ENCODE measurements around the gene CHST8.
"Not testable (repeated sequence)": the region's sequence is repeated elsewhere in the genome, so short reads cannot be mapped to it uniquely, and the experiment has no call there.

Gene CHST8

DNA sequence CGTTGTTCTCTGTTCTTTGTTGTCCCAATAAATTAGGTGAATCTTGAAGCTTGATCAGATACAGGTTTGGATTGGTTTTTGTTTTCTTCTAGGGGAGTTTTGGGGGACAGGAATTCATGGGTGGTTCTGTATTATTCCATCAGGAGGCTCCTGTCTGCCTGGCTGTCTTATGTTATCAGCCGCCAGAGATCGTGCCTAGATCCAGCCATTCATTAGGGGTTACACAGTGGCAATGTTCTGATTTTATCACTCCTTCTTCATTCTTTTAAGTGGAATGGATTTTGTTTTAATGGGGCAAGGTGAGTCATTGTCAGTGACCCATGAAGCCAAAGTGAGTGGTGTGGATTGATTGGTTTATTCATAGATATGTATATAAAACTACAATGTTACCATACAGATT is 71.9 kb downstream of the CHST8 start:
- DNase-seq = no peak

DNA sequence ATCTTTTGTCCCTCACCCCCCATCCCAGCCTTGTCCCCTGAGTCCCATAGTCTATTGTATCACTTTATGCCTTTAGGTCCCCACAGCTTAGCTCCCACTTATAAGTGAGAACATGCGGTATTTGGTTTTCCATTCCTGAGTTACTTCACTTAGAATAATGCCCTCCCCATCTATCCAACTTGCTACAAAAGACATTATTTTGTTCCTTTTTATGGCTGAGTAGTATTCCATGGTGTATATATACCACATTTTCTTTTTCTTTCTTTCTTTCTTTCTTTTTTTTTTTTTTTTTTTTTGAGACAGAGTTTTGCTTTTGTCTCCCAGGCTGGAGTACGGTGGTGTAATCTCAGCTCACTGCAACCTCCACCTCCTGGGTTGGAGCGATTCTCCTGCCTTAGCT is 73.8 kb downstream of the CHST8 start:
- not testable (repeated sequence) for DNase-seq

DNA sequence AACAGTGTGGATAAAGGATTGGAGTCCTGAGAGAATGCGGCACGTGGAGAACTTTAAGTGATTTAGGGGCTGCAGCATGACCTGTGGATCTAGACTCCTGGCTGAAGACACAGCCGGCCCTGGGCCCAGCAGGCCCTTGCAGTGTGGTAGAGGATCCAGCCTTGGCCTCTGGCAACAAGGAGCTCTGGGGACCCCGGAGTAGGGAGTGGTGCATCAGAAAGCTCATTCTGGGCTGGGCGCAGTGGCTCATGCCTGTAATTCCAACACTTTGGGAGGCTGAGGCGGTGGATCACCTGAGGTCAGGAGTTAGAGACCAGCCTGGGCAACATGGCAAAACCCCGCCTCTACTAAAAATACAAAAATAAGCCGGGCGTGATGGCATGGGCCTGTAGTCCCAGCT is 76.0 kb downstream of the CHST8 start:
- no peak for DNase-seq

DNA sequence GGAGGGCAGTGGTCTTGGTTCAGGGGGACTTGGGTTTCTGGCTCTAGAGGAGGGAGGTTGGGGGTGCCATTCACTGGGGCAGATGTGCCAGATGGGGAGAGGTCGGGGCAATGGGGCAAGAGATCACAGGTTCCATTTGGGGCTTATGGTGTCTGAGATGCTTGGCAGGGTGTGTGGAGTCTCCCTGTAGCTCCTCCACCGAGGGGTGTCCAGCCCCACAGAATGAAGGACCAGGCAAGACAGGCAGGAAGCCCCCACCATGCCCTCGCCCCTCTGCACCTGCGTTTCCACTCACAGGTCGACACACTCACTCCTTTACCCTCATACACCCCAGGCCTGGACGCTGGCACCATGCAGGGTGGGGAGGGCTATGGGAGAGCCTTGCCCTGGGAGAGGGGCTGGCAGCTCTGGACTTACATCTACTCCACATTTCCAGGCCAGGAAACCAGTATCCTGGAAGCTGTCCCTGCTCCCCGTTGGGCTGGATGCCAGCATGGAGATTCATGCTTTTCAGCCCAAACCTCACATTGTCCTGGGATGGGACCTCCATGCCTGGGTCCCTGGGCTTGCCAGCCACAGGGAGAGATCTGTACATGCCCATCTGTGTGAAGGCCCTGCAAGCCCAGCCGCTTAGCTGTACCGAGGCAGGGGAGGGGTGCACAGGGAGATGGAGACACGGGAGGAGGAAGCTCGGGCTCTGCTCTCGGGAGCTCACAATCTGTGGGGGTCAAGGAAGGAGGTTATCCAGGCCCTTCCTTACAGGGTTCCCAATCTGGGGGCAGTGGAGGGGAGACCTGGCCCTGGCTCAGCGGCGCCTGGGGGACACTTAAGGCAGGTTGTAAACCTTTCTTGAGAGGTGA is 77.1 kb downstream of the CHST8 start:
- no peak for DNase-seq

DNA sequence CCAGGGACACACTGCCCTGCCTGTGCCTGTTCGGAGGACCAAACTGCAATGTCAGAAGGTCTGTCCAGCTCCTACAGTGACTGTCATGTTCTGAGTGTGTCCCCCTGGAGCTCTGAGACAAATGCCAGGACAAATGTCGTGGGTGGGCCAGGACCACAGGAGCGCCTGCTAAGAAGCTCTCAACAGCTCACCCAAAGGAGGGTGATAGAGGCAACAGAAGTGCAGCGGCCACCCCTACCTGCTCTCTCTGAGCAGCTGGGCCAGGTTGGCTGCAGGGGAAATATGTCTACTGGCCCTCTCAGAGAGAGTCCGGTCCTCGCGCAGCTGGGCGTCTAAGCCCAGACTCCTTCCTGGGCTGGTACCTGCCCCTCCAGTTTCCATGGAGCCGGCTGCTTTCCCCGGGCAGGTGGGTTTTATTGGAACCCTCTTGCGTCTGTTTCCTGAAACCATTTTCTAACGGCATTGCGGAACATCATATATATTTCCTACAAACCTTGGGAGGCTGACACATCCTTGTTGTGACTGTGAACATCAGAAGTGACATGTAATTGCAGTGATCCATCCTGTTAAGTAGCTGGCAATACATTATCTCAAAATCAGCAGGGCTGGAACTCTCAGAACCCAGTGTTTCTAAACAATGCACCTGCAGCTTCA is 78.1 kb downstream of the CHST8 start:
- no peak for DNase-seq

DNA sequence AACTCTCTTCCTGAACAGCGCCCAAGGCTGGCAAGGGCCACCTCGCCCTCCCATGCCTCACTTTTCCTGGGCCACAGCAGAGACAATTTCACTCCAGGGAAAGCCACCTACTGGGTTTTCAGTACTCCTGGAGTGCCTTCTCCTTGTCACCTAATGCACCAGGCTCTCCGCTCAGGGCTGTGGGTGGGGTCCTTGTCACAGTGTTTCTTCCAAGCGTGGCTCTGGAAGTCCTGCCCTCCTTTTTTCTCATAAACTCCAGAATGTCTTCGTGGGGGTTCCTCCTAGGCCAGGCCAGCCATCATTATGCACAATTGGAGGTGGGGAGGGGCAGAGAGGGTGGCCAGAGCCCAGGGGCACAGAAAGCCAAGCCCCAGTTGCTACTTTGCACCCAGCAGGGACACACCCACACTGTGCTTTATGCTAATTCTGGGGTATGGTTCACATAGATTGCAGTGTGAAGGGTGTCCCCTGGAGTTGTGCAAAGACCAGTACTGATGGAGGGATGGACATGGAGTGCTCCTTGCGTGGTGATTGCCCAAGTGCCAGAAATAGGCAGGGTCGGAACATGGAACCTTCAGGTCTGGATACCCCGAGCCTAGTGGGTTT is 78.8 kb downstream of the CHST8 start:
- DNase-seq = no peak

DNA sequence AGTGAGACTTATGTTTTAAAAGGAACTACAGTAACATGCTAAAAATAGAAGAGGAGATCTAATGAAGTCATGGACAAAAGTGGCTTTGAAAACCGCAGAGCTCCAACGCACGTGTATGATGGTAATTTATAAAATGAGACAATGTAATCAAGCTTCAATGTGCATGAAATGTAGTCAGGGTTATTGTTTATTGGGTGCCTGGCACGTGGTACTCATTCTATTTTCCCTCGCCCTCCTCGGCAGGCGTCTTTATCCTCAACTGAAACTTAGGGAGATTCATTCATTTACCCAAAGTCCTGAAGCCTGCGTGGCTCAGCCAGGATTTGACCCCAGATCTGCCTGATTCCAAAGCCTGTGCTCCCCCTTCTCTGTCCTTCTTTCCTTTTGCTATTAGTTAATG is 79.8 kb downstream of the CHST8 start:
- DNase-seq = no peak

DNA sequence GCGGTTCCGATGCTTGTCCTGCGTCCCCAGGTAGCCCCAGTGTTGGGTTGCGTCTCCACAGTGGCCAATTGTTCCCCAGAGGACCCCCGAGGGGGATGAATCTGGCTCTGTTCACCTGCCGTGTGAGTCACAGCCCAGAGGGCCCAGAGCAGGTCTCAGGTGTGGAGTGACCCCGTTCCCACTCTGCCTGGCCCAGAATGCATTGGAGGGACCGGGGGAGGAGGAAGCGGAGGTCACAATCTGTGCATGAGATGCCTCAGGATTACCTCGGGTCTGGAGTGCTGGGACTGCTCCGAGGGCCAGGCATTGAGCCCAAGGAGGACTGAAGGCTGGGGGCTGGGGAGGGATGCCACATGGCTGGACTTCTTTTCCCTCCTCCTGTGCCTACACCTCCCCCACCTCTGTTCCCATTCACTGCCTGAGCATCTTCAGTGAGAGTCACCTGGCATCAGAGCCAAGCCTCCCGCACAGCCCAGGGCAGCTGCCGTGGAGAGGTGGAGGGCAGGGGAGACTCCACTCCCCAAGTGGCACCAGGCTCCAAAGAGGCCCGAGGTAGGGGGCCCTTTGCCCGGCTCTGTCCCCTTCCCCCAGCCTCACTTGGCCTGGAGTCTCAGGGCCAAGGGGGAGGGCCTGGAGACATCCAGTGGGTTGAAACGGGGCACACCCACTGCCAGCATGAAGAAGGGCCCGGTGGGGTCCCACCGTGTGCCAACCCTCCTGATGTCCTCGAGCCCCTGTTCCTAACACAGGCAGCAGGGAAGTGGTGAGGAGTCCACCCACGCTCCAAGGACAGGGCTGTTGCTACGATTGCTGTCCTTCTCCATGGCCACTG is 81.1 kb downstream of the CHST8 start:
- no peak for DNase-seq

DNA sequence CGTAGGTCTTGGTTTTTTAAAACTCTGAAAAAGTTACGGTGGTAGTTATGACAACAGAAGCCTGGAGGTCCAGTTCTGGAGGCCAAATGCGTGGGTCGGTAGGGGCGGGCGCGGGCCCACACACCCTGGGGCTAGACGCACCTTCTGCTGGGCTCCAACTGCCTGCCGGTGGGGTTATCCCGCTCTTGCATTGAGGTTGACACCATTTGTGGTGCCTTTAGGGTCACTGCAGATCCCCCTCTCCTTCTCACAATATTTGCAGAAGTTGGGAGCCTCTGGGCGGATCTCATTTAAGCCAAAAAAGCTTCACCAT is 81.6 kb downstream of the CHST8 start:
- no peak for DNase-seq

DNA sequence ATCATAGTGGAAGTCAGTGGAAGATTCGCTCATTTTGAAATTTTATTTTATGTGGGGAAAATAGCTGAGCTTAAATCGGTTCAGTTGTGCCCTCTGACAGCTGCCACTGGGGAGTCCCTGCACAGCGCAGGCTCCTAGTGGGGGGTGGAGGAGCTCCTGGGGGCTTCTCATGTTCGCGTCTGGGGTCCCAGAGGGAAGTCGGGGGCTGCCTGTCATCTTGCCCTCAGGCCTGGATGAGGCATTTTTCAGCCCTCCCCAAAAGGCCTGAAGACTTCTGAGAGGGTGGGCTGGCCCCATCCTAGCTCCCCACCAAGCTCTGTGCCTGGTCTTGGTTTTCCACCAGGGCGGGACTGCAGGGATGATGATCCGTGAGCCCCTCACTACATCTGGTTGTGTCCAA is 82.1 kb downstream of the CHST8 start:
- DNase-seq = no peak

DNA sequence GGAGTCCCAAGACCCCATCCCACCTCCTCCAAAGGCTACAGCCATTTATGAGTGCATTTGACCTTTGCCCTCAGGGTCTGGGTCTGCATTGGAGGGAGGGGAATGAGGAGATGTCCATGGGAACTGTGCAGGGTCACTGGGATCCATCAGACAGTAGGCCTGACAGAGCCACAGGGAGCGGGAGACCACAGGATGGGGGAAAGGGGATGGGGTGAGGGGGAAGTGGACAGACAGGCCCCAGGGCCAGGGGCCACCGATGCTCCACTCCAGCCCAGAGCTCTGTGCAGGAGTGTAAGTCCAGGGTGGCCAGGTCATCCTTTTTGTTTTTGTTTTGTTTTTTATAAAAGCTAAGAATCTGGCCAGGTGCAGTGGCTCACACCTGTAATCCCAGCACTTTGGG is 82.5 kb downstream of the CHST8 start:
- DNase-seq = no peak

DNA sequence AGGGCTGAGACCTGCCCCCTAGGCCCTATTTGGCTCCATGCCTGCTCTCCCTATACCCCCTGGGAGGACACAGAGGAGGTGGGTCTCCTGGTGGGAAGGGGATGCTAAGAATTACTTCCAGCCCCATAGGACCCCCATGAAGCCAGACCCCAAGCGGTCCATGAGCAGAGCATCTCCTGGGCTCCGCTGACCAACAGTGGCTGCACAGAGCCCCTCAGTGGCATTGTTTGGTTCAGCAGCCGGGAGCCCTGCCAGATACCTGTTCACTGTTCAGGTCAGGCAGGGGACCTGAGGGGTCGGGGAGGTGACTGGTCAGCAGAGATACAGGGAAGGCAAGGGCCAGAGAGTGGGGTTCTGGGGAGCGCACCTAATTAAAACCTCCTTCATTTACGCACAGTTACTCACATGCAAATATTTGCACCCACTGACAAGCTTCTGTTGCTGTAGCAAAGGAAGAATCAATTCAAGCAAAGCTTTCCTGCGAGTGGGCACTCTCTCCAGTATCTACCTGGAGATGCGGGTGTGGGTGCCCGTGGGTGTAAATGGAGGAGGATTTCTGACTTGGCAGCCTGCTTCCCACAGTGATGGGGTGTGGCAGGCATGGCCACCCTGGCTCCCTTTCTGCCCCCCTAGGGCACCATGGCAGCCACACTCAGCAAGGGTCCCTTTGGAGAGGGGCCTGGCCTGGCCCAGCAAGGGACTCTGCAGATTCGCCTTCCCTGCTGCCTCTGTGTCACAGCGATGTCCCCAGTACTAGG is 83.5 kb downstream of the CHST8 start:
- DNase-seq = no peak

DNA sequence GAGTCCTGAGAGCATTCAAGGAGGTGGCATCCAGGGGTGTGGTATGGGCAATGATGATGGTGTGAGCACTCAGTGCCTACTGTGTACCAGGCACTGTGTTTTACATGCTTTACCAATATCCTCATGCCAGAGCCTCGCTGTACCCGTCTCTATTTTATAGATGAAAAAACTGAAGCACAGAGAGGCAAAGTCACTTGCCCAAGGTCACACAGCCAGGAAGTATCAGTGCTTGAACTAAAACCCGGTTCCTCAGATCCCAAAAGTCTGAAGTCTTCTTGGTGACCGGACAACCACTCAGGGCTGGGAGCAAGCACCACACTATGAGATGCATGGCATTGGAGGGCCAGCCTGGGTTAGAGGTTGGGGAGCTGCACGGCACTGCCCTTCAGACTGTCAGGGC is 84.1 kb downstream of the CHST8 start:
- no peak for DNase-seq

DNA sequence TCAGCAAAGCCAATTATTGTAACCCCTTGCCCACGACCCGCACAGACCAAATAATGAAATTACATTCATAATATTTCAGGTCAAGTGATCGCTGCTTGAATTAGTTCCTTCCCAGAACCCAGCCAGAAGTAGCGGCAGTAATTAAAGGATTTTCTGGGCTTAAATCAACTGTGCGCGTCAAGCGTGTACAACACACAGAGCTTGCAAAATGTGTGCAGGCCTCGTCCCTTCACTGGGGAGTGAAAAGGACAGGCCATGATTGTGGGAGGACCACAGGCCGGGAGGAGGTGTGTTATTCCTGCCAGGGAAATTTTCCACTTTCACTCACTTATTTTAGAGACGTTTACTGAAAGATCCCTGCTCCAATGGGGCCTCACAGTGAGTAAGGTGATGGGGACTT is 84.9 kb downstream of the CHST8 start:
- no peak for DNase-seq

DNA sequence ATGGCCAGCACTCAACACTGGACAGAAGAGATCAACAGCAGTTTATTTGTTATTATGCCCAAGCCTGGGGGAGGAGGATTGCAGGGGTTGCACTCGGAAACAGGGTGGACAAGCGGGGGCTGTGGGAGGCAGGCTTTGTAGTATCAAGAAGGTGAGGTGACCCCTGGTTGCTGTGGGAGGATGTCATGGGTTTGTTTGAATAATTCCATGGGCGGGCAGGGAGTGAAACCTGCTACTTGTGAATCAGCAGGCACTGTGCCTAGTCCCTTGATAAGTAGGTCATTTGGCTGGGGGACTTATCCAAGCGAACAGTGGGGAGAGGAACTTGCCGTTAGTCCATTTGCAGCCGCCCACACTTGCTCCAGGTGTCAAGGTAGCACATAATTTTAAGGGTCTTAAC is 90.5 kb downstream of the CHST8 start:
- DNase-seq = no peak

DNA sequence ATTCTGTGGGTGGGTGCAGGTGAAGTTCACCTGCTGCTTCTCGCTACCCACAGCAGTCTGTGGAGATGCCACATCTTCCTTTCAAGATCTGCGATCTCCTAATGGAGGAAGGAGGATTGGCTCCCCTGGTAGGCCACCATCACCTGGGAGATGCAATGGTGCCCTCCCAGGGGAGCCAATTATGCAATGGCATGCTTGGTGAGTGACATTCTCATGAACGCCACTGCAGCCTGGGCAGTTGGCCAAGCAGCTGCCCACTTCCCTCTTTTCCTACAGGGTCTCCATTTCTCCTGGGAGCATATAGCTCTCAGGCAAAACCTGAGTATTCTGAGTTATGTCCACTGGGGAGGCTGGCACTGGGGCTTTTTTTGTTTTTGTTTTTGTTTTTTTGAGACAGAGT is 91.4 kb downstream of the CHST8 start:
- DNase-seq = no peak

DNA sequence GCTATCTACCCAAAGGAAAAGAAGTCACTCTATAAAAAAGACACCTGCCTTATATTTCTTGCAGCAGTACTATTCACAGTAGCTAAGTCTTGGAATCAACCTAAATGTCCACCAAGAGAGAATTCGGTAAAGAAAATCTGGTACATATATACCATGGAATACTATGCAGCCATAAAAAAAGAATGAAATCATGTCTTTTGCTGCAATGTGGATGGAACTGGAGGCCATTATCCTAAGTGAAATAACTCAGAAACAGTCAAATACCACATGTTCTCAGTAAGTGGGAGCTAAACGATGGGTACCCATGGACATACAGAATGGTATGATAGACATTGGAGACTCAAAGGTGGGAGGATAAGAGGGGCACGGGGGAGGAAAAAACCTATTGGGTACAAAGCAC is 92.4 kb downstream of the CHST8 start:
- DNase-seq = no peak

DNA sequence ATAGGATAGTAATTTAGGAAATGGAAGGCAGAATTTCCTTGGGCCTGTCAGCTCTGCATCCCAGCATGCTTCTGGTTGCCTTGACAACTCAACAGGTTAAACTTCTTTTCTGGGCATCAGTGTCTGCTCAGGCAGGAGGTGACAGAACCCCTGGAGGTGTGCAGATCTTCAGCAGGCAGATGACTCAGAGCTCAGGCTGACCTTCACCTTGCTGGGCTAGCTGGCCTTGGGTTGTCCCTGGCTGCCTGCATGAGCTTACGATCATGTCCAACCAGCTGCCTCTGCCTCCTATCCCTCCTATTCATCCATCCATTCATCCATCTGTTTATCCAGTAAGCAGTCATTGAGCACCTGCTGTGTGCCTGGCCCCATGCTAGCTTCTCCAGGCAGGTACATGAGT is 93.7 kb downstream of the CHST8 start:
- DNase-seq = no peak

DNA sequence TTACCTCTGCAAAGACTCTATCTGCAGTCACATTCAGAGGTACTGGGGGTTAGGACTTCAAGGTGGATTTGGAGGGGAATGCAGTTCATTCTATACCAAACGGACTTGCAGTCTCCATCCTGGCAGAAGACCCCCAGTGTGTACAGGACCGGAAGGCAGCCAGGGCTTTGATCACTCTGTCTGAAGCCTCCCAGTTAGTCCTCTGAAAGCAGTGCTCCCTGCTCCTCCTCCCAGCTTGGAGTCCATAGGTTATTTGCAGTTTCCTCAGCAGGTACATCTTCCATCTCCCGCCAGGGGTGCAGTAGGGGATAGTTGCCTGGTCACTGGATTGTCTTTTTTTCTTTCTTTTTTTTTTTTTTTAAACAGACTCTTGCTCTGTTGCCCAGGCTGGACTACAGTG is 96.1 kb downstream of the CHST8 start:
- no peak for DNase-seq

DNA sequence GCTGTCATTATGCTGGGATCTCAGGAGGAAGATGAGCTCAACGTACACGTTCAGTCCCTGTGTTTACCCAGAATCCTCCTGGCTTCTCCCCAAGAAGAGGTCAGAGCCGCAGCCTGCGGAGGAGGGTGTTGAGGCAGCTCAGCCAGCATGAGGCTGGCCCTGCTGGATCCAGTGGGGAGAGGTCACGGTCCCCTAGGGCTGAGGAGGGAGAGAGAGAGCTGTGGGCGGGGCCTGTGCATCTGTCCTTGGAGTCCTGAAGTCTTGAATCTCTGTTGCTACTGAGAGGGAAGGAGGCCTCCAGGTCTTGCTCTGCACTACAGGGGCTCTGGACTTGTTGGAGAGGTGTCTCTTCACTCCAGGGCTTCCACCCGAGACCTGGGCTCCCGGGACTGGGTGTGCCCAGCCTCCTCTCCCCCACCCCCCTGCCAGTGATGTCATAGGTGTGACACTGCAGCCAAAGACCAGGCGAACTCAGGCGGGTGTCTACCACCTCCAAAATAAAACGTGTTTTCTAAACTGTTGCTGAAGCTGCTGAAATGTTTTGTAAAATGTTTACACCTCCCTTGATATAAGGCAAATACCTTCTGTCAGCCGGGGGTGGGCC is 97.0 kb downstream of the CHST8 start:
- no peak for DNase-seq

DNA sequence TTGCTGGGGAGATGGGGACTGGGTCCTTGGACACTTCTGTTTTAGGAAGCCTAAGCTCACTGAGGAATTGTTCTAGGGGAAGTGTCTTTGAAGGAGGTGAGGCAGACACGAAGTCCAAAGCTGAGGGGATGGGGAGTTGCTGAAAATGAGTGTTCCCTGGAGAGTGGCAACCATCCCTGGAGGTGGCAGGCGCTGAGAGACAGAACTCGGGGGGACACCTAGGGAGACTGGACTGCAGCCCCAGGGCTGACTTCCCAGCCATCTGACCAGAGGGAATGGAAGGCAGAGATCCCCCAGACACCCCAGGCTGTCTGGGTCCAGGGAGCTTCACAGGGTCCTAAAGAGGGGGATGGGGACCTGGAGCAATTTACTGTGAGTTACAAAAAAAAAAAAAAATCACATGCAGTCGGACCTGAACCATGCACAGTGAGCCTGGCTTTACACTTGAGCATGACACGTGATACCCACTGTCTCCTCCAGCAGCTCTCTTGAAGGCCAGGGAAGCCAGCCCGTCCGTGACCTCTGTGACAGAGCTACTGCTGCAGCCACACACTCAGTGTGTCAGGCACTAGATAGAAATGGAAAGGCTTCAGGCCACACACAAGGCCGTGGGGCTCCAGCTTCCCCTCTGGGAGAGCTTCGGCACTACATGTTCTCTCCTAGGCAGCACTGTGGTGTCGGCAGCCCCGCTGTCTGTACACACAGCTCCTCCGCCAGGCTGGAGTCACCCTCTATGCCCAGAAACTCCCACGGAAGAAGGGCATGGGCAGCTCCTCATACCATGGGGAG is 97.8 kb downstream of the CHST8 start:
- DNase-seq = no peak

DNA sequence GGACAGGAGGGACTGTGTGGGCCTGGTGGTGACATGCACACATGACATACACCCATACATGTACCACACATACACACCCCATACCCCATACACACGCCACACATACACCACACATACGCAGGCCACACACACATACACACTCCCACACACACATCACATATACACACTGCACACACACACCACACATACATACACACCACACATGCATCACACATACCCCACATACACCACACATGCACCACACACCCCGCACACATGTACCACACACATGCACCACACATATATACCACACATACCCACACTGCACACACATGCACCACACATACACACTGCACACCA is 98.4 kb downstream of the CHST8 start:
- DNase-seq = no peak
